GM23248 (cell line): ENCODE measurements around the gene DENND5B.

Experiments
- EZH2 ChIP-seq: fragments of 200-600 bp; sonication (generic); IDR thresholded peaks from 2 replicates; pipeline ENCODE4 v1.6.1; 2018; ENCODE audit warnings: antibody characterized with exemption, mild to moderate bottlenecking; ENCODE audit not compliant: insufficient read depth, poor library complexity, severe bottlenecking
- EZH2phosphoT487 ChIP-seq: fragments of 200-600 bp; sonication (generic); IDR thresholded peaks from 2 replicates; pipeline ENCODE4 v1.6.1; 2018; ENCODE audit warnings: antibody characterized with exemption, moderate library complexity, mild to moderate bottlenecking, low read depth; ENCODE audit not compliant: insufficient read depth

- no peak for TF ChIP-seq EZH2
- TF ChIP-seq EZH2phosphoT487, result no peak
Measured at GRCh38 chr12:31634620-31635019, 43.7 kb upstream of the DENND5B start.
